Liver (tissue), 9 donors: Measurements from ENCODE around the gene ARHGAP19. TPM values are rescaled to one million over a fixed set of nuclear protein-coding genes. Genes with fewer than 3 reads are reported as not detected.

Source experiments
- DNase-seq: peaks from one replicate; pipeline ENCODE4 v3.0.0-alpha.2; 2017; ENCODE audit warnings: low spot score
- H3K27ac ChIP-seq, 2 donors: one replicate each; pipeline ENCODE4 v1.7.0; 2013; ENCODE audit warnings: inconsistent platforms in 2 of 2, low read length in 2 of 2, control low read depth in 1 of 2, low read depth in 1 of 2, mild to moderate bottlenecking in 1 of 2
- H3K27me3 ChIP-seq, 4 donors: one replicate each; pipeline versions ENCODE4 v1.6.1 to v1.7.0; 2013; ENCODE audit warnings: low read length in 3 of 4, inconsistent platforms in 1 of 4, mild to moderate bottlenecking in 1 of 4, moderate library complexity in 1 of 4; ENCODE audit not compliant: control insufficient read depth in 4 of 4, insufficient read depth in 4 of 4
- H3K36me3 ChIP-seq, 4 donors: one replicate each; pipeline versions ENCODE4 v1.6.1 to v1.7.0; 2013; ENCODE audit warnings: low read length in 3 of 4, mild to moderate bottlenecking in 3 of 4, low read depth in 1 of 4, moderate library complexity in 1 of 4; ENCODE audit not compliant: control insufficient read depth in 4 of 4, insufficient read depth in 3 of 4
- H3K4me1 ChIP-seq, 4 donors: one replicate each; pipeline versions ENCODE4 v1.6.1 to v1.7.0; 2013; ENCODE audit warnings: low read length in 3 of 4, mild to moderate bottlenecking in 3 of 4, moderate library complexity in 1 of 4; ENCODE audit not compliant: control insufficient read depth in 4 of 4, insufficient read depth in 4 of 4
- H3K4me3 ChIP-seq, 3 donors: one replicate each; pipeline versions ENCODE4 v1.6.1 to v1.7.0; 2013; ENCODE audit warnings: low read length in 3 of 3, control low read depth in 1 of 3, low read depth in 1 of 3, mild to moderate bottlenecking in 1 of 3
- H3K9ac ChIP-seq, 2 donors: one replicate each; pipeline ENCODE4 v1.7.0; 2013; ENCODE audit warnings: low read length in 2 of 2, mild to moderate bottlenecking in 2 of 2, moderate library complexity in 2 of 2, control low read depth in 1 of 2, low read depth in 1 of 2
- H3K9me3 ChIP-seq, 4 donors: one replicate each; pipeline versions ENCODE4 v1.6.1 to v1.7.0; 2013; ENCODE audit warnings: low read length in 3 of 4; ENCODE audit not compliant: control insufficient read depth in 4 of 4
- ATF3 ChIP-seq: IDR thresholded peaks from 2 replicates; pipeline ENCODE4 v1.6.1; 2016; ENCODE audit warnings: antibody characterized with exemption
- EGR1 ChIP-seq, 2 donors: IDR thresholded peaks; 2 replicates each; pipeline ENCODE4 v1.6.1; 2016 to 2018; ENCODE audit warnings: antibody characterized with exemption in 2 of 2, low read depth in 2 of 2
- FOXA1 ChIP-seq: IDR thresholded peaks from 2 replicates; pipeline ENCODE4 v1.6.1; 2016; ENCODE audit warnings: antibody characterized with exemption
- FOXA2 ChIP-seq: IDR thresholded peaks from 2 replicates; pipeline ENCODE4 v1.6.1; 2016; ENCODE audit warnings: antibody characterized with exemption
- GABPA ChIP-seq, 2 donors: IDR thresholded peaks in 1 of 2; conservative IDR thresholded peaks in 1 of 2; 2 replicates each; pipeline ENCODE4 v1.6.1; 2016; ENCODE audit warnings: antibody characterized with exemption in 2 of 2, mild to moderate bottlenecking in 1 of 2, moderate library complexity in 1 of 2
- HNF4A ChIP-seq, 2 donors: conservative IDR thresholded peaks; 2 replicates each; pipeline ENCODE4 v1.6.1; 2016; ENCODE audit warnings: antibody characterized with exemption in 2 of 2, mild to moderate bottlenecking in 2 of 2
- HNF4G ChIP-seq: IDR thresholded peaks from 2 replicates; pipeline ENCODE4 v1.6.1; 2016; ENCODE audit warnings: antibody characterized with exemption
- JUND ChIP-seq, 2 donors: IDR thresholded peaks; 2 replicates each; pipeline ENCODE4 v1.6.1; 2016; ENCODE audit warnings: antibody characterized with exemption in 2 of 2
- MAX ChIP-seq: IDR thresholded peaks from 2 replicates; pipeline ENCODE4 v1.6.1; 2016; ENCODE audit warnings: antibody characterized with exemption
- NR2F2 ChIP-seq: IDR thresholded peaks from 2 replicates; pipeline ENCODE4 v1.6.1; 2016; ENCODE audit warnings: antibody characterized with exemption
- REST ChIP-seq: IDR thresholded peaks from 2 replicates; pipeline ENCODE4 v1.6.1; 2016; ENCODE audit warnings: antibody characterized with exemption, mild to moderate bottlenecking
- RXRA ChIP-seq, 2 donors: IDR thresholded peaks; 2 replicates each; pipeline ENCODE4 v1.6.1; 2017 to 2018; ENCODE audit warnings: antibody characterized with exemption in 2 of 2, mild to moderate bottlenecking in 1 of 2
- SP1 ChIP-seq: IDR thresholded peaks from 2 replicates; pipeline ENCODE4 v1.6.1; 2018; ENCODE audit warnings: antibody characterized with exemption, mild to moderate bottlenecking
- TAF1 ChIP-seq: conservative IDR thresholded peaks from 2 replicates; pipeline ENCODE4 v1.6.1; 2016; ENCODE audit warnings: antibody characterized with exemption, mild to moderate bottlenecking
- YY1 ChIP-seq: IDR thresholded peaks from 2 replicates; pipeline ENCODE4 v1.6.1; 2016; ENCODE audit warnings: antibody characterized with exemption, mild to moderate bottlenecking
- WGBS: extraction: QIAGEN DNeasy Blood & Tissue Kit; methylation state at CpG from one replicate; pipeline ENCODE4 v1.1.7; 2013; 5-methylcytosine and 5-hydroxymethylcytosine counted together
- polyA plus RNA-seq, 2 donors: library from polyadenylated mRNA; stranded (reverse) in 1 of 2; unstranded in 1 of 2; fragments of 200-250 nt in 1 of 2; fragments of >200 nt in 1 of 2; fragmentation: Nextera tagmentation in 1 of 2; extraction: Ambion mirVana in 1 of 2; gene quantifications; one replicate each; pipeline versions ENCODE4 v1.2.1 to v1.2.3, GENCODE V29; 2013 to 2015
- total RNA-seq, 2 donors: library from RNA; depleted of rRNA; stranded (reverse); fragments of >200 nt; gene quantifications; one replicate each; pipeline ENCODE4 v1.2.3, GENCODE V29; 2014
- TF ChIP-seq, protein P1 (sequence below): fragments of 150-350 bp; IDR thresholded peaks from 2 replicates; pipeline ENCODE4 v1.5.1; 2017; ENCODE audit warnings: improper control_type of control experiment, low read depth, low read length; ENCODE audit not compliant: missing input control
- donor health status: healthy.
- donor health status: healthy.
- donor health status: healthy.
- donor health status: healthy.
- donor health status: healthy.

The ARHGAP19 gene
- total and polyA plus RNA-seq, 4 donors, result 1.6 to 23.4 (median 3.6) TPM

GRCh38 chr10:97180986-97181385 lies 111.5 kb downstream of the ARHGAP19 start:
- peaks cover 0 to 18% (median 3%) of the 10 kb centered on the region in 4 donors for H3K27me3 ChIP-seq
- WGBS, result 92% methylated on average over 10 of the region's 10 CpGs
- peaks cover 5 to 8% (median 6%) of the 10 kb centered on the region in 4 donors for H3K4me1 ChIP-seq
- no peaks in the 10 kb centered on the region for H3K36me3 ChIP-seq
- H3K9me3 ChIP-seq, result no peaks in the 10 kb centered on the region
- TF ChIP-seq GABPA (IDR thresholded peaks at IDR 0.05 in 1 of 2, conservative IDR thresholded peaks at IDR 0.05 in 1 of 2), result no peak
- no peak for TF ChIP-seq HNF4G
- TF ChIP-seq MAX, result no peak
- TF ChIP-seq, protein P1, sequence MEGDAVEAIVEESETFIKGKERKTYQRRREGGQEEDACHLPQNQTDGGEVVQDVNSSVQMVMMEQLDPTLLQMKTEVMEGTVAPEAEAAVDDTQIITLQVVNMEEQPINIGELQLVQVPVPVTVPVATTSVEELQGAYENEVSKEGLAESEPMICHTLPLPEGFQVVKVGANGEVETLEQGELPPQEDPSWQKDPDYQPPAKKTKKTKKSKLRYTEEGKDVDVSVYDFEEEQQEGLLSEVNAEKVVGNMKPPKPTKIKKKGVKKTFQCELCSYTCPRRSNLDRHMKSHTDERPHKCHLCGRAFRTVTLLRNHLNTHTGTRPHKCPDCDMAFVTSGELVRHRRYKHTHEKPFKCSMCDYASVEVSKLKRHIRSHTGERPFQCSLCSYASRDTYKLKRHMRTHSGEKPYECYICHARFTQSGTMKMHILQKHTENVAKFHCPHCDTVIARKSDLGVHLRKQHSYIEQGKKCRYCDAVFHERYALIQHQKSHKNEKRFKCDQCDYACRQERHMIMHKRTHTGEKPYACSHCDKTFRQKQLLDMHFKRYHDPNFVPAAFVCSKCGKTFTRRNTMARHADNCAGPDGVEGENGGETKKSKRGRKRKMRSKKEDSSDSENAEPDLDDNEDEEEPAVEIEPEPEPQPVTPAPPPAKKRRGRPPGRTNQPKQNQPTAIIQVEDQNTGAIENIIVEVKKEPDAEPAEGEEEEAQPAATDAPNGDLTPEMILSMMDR, result no peak
- TF ChIP-seq YY1, result no peak
- TF ChIP-seq RXRA (IDR thresholded peaks at IDR 0.05), result no peak
- no peak for TF ChIP-seq ATF3
- no peak for TF ChIP-seq EGR1 (IDR thresholded peaks at IDR 0.05; ENCODE audit: low read depth in 2 of 2)
- no peak for TF ChIP-seq SP1
- TF ChIP-seq HNF4A (conservative IDR thresholded peaks at IDR 0.05), result no peak
- TF ChIP-seq TAF1, result no peak
- TF ChIP-seq FOXA2, result no peak
- no peak for TF ChIP-seq JUND (IDR thresholded peaks at IDR 0.05)
- TF ChIP-seq REST, result no peak
- no peak for TF ChIP-seq NR2F2
- no peak for TF ChIP-seq FOXA1
- no peak overlapping the region for H3K27ac ChIP-seq
- no peak for DNase-seq
- no peak overlapping the region for H3K4me3 ChIP-seq
- H3K9ac ChIP-seq, result no peak overlapping the region

- peaks cover 0 to 18% (median under 1%) of the 10 kb centered on the region in 4 donors for H3K27me3 ChIP-seq
- H3K27ac ChIP-seq, result no peak overlapping the region
- peaks cover under 1 to 3% (median 1%) of the 10 kb centered on the region in 4 donors for H3K4me1 ChIP-seq
- no peak for DNase-seq
- WGBS, result 78% methylated on average over 8 of the region's 8 CpGs
- H3K36me3 ChIP-seq, result no peaks in the 10 kb centered on the region
- H3K9ac ChIP-seq, result no peak overlapping the region
- H3K9me3 ChIP-seq, result no peaks in the 10 kb centered on the region
- H3K4me3 ChIP-seq, result no peak overlapping the region
- no peak for TF ChIP-seq YY1
- no peak for TF ChIP-seq NR2F2
- TF ChIP-seq, protein P1, result no peak
- no peak for TF ChIP-seq RXRA (IDR thresholded peaks at IDR 0.05)
- TF ChIP-seq EGR1 (IDR thresholded peaks at IDR 0.05; ENCODE audit: low read depth in 2 of 2), result no peak
- no peak for TF ChIP-seq REST
- TF ChIP-seq HNF4G, result no peak
- TF ChIP-seq ATF3, result no peak
- no peak for TF ChIP-seq SP1
- no peak for TF ChIP-seq FOXA2
- no peak for TF ChIP-seq FOXA1
- no peak for TF ChIP-seq TAF1
- no peak for TF ChIP-seq MAX
- TF ChIP-seq GABPA (IDR thresholded peaks at IDR 0.05 in 1 of 2, conservative IDR thresholded peaks at IDR 0.05 in 1 of 2), result no peak
Observed at GRCh38 chr10:97180363-97180755, 112.1 kb downstream of the ARHGAP19 start.
